Vagina (tissue), 2 donors: Measurements from ENCODE around the gene PSMB9.

Experiments used
- POLR2A ChIP-seq, 2 donors: fragments of 450-650 bp; IDR thresholded peaks; one replicate each; pipeline ENCODE4 v1.6.1; 2017; ENCODE audit warnings: antibody characterized with exemption in 2 of 2, mild to moderate bottlenecking in 2 of 2, moderate library complexity in 2 of 2
- POLR2AphosphoS5 ChIP-seq, 2 donors: sonication (generic); formaldehyde crosslinking; IDR thresholded peaks; one replicate each; pipeline ENCODE4 v1.9.0; 2017; ENCODE audit warnings: antibody characterized with exemption in 2 of 2, mild to moderate bottlenecking in 2 of 2, low read depth in 1 of 2; ENCODE audit not compliant: insufficient read depth in 1 of 2
- TF ChIP-seq, protein P1 (sequence below), 3 experiments: fragments of 450-650 bp in 2 of 3; fragments of 200-600 bp in 1 of 3; sonication (generic) in 1 of 3; IDR thresholded peaks; one replicate each; pipeline ENCODE4 v1.5.1; 2017 to 2019; ENCODE audit warnings: antibody characterized with exemption in 3 of 3, mild to moderate bottlenecking in 2 of 3, moderate library complexity in 2 of 3

- TF ChIP-seq, protein P1, sequence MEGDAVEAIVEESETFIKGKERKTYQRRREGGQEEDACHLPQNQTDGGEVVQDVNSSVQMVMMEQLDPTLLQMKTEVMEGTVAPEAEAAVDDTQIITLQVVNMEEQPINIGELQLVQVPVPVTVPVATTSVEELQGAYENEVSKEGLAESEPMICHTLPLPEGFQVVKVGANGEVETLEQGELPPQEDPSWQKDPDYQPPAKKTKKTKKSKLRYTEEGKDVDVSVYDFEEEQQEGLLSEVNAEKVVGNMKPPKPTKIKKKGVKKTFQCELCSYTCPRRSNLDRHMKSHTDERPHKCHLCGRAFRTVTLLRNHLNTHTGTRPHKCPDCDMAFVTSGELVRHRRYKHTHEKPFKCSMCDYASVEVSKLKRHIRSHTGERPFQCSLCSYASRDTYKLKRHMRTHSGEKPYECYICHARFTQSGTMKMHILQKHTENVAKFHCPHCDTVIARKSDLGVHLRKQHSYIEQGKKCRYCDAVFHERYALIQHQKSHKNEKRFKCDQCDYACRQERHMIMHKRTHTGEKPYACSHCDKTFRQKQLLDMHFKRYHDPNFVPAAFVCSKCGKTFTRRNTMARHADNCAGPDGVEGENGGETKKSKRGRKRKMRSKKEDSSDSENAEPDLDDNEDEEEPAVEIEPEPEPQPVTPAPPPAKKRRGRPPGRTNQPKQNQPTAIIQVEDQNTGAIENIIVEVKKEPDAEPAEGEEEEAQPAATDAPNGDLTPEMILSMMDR (IDR thresholded peaks at IDR 0.05): no peak
- TF ChIP-seq POLR2A (IDR thresholded peaks at IDR 0.05) (no peak), POLR2AphosphoS5 (IDR thresholded peaks at IDR 0.05; ENCODE audit: insufficient read depth in 1 of 2, low read depth in 1 of 2) (no peak)
Observed at GRCh38 chr6:32889533-32889932, 35.5 kb downstream of the PSMB9 start.
